ENCODE measurements around the gene LIPA.
A peak's percentile ranks its signal among the peaks of the same experiment; 100 is the strongest.

The LIPA gene

GRCh38 chr10:89245802-89246201 lies 5.8 kb downstream of the LIPA start:
- no peak for TF ChIP-seq CTCF (IDR thresholded peaks at IDR 0.05; ENCODE audit: low read depth, low read length)
- no peak for DNase-seq (ENCODE audit: extremely low read depth, low read depth)

- TF ChIP-seq CTCF (IDR thresholded peaks at IDR 0.05; ENCODE audit: low read depth, low read length) = no peak
- DNase-seq (ENCODE audit: extremely low read depth, low read depth) = no peak
Measured at GRCh38 chr10:89242840-89243568, 8.6 kb downstream of the LIPA start.

GRCh38 chr10:89242345-89242684 lies 9.3 kb downstream of the LIPA start:
- no peak for TF ChIP-seq CTCF (IDR thresholded peaks at IDR 0.05; ENCODE audit: low read depth, low read length)
- no peak for DNase-seq (ENCODE audit: extremely low read depth, low read depth)

- DNase-seq (ENCODE audit: extremely low read depth, low read depth) = peak; percentile 36
- TF ChIP-seq CTCF (IDR thresholded peaks at IDR 0.05; ENCODE audit: low read depth, low read length) = no peak
Measured at GRCh38 chr10:89241486-89242344, 9.9 kb downstream of the LIPA start.

GRCh38 chr10:89241026-89241425 lies 10.5 kb downstream of the LIPA start:
- no peak for DNase-seq (ENCODE audit: extremely low read depth, low read depth)
- no peak for TF ChIP-seq CTCF (IDR thresholded peaks at IDR 0.05; ENCODE audit: low read depth, low read length)

- no peak for DNase-seq (ENCODE audit: extremely low read depth, low read depth)
- no peak for TF ChIP-seq CTCF (IDR thresholded peaks at IDR 0.05; ENCODE audit: low read depth, low read length)
Measured at GRCh38 chr10:89240519-89240918, 11.1 kb downstream of the LIPA start.

GRCh38 chr10:89238956-89239644 lies 12.5 kb downstream of the LIPA start:
- no peak for DNase-seq (ENCODE audit: extremely low read depth, low read depth)
- no peak for TF ChIP-seq CTCF (IDR thresholded peaks at IDR 0.05; ENCODE audit: low read depth, low read length)

Measured in AG09319 (cell line).